Measurements from ENCODE around the gene TIMD4.

The TIMD4 gene

DNA sequence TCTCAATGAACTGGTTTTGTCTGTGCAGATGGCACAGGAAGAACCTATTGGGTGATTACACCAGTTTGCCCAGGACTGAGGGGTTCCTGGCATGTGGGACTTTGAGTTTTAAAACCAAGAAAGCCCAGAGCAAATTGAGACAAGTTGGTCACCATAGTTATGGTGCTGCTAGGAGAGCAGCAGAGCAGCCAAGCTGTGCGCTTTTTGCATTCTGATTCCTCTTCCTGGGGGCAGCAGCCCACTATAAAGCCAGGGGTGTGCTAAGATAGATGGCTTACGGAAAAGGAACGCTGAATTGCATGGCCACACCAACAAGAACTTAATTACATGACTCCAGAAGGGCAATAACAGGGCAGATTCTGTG lies 49.7 kb downstream of the TIMD4 start:
- DNase-seq (ENCODE audit: extremely low read depth, low read depth) = no peak
- TF ChIP-seq, protein P1, sequence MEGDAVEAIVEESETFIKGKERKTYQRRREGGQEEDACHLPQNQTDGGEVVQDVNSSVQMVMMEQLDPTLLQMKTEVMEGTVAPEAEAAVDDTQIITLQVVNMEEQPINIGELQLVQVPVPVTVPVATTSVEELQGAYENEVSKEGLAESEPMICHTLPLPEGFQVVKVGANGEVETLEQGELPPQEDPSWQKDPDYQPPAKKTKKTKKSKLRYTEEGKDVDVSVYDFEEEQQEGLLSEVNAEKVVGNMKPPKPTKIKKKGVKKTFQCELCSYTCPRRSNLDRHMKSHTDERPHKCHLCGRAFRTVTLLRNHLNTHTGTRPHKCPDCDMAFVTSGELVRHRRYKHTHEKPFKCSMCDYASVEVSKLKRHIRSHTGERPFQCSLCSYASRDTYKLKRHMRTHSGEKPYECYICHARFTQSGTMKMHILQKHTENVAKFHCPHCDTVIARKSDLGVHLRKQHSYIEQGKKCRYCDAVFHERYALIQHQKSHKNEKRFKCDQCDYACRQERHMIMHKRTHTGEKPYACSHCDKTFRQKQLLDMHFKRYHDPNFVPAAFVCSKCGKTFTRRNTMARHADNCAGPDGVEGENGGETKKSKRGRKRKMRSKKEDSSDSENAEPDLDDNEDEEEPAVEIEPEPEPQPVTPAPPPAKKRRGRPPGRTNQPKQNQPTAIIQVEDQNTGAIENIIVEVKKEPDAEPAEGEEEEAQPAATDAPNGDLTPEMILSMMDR (IDR thresholded peaks at IDR 0.05; ENCODE audit: low read depth, low read length) = no peak

DNA sequence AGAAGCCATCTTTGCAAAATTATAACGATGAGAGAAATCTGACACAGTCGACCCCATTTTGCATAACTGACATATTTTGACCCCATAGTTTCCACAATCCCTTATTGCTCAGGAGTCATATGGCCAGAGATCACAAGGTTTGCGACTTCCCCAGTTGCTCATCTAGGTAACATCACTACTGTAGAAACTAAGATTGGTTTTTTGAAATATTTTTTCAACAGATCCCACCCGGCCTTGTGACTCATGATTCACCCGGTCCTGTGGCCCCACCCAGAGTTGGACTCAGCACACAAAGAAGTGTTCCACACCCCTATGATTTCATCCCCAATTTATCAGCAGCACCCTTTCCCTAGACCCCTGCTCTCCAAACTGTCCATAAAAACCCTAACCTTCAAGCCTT lies 50.2 kb downstream of the TIMD4 start:
- DNase-seq (ENCODE audit: extremely low read depth, low read depth) = no peak
- TF ChIP-seq, protein P1 (IDR thresholded peaks at IDR 0.05; ENCODE audit: low read depth, low read length) = no peak

DNA sequence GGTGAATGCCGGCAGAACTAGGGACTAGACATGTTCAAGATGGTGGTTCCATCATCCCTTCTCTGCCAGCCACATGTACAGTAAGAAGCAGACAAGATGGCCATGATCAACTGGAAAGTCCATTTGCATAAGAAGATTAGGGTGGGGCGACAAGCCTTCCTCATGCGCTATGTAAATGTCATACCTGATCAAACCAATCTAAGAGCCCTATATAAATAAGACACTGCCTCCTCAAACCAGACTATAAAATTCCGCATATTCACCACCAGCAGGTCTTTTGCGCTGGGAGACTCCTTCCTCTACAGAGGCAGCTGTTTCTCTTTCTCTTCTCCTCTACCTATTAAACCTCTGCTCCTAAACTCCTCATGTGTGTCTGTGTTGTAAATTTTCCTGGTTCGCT lies 53.8 kb downstream of the TIMD4 start:
- TF ChIP-seq, protein P1 (IDR thresholded peaks at IDR 0.05; ENCODE audit: low read depth, low read length) = no peak
- no peak for DNase-seq (ENCODE audit: extremely low read depth, low read depth)

DNA sequence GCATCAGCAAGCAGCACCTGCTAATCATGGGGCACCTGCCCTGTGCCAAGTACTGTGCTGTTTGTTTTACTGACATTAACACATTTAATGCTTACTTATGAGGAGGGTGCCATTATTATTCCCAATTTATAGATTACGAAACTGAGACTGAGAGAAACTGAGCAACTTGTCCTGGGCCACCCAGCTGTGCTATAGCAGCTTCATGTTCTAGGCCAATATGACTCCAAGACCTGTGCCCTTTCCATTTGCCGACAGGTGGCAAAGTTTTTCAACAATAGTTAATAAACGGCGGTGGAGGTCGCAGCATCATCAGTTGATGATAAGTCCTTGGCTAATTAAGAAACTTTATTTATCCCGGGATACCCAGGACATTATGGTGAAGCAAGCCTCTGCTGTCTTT lies 55.4 kb downstream of the TIMD4 start:
- TF ChIP-seq, protein P1 (IDR thresholded peaks at IDR 0.05; ENCODE audit: low read depth, low read length) = no peak
- no peak for DNase-seq (ENCODE audit: extremely low read depth, low read depth)

DNA sequence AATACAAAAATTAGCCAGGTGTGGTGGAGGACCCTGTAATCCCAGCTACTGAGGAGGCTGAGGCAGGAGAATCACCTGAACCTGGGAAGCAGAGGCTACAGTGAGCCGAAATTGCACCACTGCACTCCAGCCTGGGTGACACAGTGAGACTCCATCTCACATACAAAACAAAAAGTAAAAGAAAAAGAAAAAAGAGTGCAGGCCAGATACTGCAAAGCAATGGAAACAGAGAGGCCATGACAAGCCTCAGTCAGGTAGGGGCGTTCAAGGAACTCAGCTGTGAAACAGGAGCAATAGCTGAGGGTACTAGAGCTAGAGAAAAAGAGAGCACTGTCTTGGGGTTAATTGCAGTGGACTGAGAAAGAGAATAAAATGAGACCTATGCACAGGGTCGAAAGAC lies 56.2 kb downstream of the TIMD4 start:
- TF ChIP-seq, protein P1 (IDR thresholded peaks at IDR 0.05; ENCODE audit: low read depth, low read length) = no peak
- DNase-seq (ENCODE audit: extremely low read depth, low read depth) = no peak

DNA sequence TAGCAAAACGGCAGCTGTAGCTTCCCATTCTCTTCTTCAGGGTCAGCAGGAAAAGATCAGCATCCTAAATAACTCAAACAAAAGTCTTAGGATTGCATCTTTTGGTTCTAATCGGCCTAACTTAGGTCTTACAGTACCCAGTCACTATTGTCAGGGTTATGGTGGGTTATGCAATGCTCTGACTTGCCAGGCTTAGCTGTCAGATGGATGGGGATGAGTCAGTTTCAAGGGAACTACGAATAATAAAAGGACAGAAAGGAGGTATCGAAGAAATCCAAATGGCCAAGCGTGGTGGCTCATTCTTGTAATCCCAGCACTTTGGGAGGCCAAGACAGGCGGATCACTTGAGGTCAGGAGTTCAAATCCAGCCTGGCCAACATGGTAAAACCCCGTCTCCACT lies 66.5 kb downstream of the TIMD4 start:
- DNase-seq (ENCODE audit: extremely low read depth, low read depth) = no peak

DNA sequence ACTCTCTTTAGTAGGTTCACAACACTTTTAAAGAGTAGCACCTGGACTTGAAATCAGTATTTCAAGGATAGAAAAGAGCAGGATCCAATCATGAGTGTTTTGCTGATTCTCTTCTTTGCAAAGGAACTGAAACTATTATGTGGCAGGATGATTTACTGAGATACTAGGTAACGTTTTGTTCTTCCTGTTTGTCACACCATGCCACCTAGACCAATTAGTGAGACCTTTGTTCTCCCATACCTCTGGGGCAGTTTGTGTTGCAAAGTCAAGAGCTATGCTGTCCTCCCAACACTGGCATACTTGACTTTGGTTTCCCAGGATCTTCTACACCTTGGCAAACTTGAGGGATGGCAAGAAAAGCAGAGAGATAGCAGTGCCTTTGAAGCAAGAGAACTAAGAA lies 69.5 kb downstream of the TIMD4 start:
- no peak for DNase-seq (ENCODE audit: extremely low read depth, low read depth)
- TF ChIP-seq, protein P1 (IDR thresholded peaks at IDR 0.05; ENCODE audit: low read depth, low read length) = no peak

More for the DNA sequence above, 66.5 kb downstream of the TIMD4 start:
- TF ChIP-seq, protein P1 (IDR thresholded peaks at IDR 0.05; ENCODE audit: low read depth, low read length) = no peak
